Fibroblast of skin of left quadriceps (primary cell): ENCODE data around the gene KCNJ6.
"Not testable (repeated sequence)": the region's sequence is repeated elsewhere in the genome, so short reads cannot be mapped to it uniquely, and the experiment has no call there.

ENCODE experiments used
- DNase-seq, 2 experiments: peaks; one replicate each; pipeline ENCODE4 v3.0.0-alpha.2; 2013; ENCODE audit warnings: low read depth in 2 of 2

KCNJ6 gene

GRCh38 chr21:37647781-37648180, 268.5 kb downstream of the KCNJ6 start:
- no peak for DNase-seq

- DNase-seq, result not testable (repeated sequence)
Observed at GRCh38 chr21:37646761-37647160, 269.5 kb downstream of the KCNJ6 start.

GRCh38 chr21:37645848-37646247, 270.4 kb downstream of the KCNJ6 start:
- no peak for DNase-seq

DNA sequence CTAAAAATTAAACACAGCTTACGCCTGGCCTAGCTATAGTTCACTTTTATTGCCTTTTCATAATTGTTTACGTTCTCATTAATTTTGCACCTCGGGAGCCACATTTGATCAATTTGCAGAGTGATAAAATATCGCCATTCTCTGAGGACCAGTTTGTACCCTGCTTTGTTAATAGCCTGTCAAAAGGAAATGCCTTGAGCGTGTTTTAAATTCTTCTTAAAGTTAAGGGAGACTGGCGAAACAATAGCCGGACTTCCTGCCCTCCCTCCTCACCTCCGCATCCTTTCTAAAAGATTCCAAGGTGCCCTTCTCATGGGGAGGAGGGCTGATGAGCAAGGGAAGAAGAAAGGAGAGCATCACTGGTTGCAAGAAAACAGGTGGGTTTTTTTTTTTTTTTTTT, 271.6 kb downstream of the KCNJ6 start:
- DNase-seq, result no peak

DNA sequence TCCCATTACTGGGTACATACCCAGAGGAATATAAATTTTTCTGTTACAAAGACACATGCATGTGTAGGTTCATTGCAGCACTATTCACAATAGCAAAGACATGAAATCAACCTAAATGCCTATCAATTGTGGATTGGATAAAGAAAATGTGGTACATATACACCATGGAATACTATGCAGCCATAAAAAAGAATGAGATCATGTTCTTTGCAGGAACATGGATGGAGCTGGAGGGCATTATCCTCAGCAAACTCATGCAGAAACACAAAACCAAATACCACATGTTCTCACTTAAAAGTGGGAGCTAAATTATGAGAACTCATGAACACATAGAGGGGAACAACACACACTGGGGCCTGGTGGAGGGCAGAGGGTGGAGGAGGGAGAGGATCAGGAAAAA, 272.4 kb downstream of the KCNJ6 start:
- DNase-seq, result not testable (repeated sequence)

DNA sequence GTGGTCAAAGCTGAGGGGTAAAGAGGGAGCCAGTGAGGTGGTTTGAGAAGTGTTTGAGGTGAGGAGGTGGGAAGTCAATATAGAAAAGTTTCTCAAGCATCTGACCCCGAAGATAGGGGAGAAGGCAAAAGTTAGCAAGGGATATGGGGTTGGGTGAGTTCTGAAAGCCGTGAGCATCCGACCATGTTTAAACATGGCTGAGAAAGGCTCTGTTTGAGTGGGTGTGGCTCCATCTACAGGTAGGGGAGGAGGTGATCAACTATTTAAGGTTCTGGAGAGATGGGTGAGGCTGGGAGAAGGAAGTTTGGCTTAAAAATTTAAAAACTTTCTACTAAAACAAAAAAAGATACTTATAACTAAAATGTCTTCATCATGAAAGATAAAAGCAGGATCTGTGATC, 273.8 kb downstream of the KCNJ6 start:
- DNase-seq, result no peak

- no peak for DNase-seq
Observed at GRCh38 chr21:37639756-37640155, 276.5 kb downstream of the KCNJ6 start.

GRCh38 chr21:37636152-37636860, 280.0 kb downstream of the KCNJ6 start:
- peak; percentile 67 to 76 for DNase-seq

DNA sequence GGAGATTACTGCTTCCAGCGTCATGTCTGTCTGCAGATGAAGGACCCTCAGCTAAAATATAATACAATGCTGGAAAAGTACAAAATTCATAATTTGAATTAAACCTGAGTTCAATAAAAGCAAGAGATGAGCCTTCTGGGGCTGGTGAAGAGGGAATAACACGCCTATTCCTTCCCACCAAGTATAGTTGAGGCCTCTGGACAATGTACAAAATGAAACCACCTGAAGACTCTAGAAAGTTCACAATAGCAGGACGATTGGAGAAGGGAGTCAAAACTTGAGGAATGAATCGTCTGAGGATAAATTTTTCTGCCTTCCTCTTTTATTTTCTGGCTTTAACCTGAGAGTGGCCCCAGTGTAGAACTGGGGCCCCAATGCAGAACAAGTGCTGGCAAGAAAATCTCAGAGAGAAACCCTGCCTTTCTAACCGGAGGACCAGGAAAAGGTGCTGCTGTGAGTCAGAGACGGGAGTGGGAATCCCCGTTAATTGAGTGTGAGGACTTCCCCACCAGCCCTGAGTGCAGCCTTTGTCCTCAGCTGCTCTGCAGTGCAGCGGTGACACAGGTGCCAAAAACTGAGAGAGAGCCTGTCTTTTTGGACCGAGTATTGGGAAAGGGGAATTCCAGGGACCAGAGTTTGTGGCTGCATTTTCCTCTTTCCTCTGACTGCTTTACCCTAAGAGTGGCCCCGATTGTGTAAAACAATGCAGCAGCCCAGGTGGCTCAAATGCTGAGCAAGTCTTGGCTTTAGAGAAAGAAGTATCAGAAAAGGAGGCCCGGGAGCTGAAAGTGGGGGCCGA, 284.7 kb downstream of the KCNJ6 start:
- no peak for DNase-seq

GRCh38 chr21:37630872-37631271, 285.4 kb downstream of the KCNJ6 start:
- no peak for DNase-seq

GRCh38 chr21:37628362-37628761, 287.9 kb downstream of the KCNJ6 start:
- no peak for DNase-seq

- no peak for DNase-seq
Observed at GRCh38 chr21:37627561-37627960, 288.7 kb downstream of the KCNJ6 start.

GRCh38 chr21:37627074-37627473, 289.2 kb downstream of the KCNJ6 start:
- DNase-seq, result no peak

DNA sequence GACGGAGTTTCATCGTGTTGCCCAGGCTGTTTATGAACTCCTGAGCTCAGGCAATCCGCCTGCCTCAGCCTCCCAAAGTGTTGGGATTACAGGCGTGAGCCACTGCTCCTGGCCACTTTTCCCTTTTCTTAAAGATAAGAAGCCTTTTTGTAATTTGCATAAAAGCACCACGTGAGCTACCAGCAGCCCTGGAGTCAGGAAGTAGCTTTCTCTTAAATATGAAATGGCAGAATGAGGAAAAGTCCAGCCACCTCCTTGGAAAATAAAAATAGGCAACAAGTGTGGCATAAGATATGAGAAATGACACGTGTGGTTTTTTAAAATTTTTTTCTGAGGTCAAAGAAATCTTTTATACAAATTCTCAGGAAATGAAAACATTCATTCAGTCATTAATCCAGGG, 289.9 kb downstream of the KCNJ6 start:
- DNase-seq, result no peak

GRCh38 chr21:37623689-37624088, 292.6 kb downstream of the KCNJ6 start:
- DNase-seq, result no peak

DNA sequence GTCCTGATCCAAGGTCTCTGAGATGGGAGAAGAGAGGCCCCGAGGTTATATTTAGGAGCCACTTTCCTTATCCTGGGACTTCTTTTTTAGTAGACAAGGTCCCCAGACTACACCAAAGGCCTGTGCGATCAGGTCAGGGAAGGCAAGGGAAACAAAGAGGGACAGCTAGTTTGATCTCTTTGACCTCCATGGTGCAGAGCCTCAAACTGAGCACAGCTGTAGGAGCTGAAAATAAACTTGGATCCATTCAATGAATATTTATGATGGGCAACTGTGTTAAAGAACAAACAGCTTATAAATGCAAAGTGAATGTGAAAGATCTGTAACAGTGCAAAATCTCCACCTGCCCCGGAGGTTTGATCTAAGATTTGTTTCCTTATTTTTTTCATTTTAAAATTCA, 293.1 kb downstream of the KCNJ6 start:
- DNase-seq, result no peak

GRCh38 chr21:37622755-37623154, 293.5 kb downstream of the KCNJ6 start:
- no peak for DNase-seq

DNA sequence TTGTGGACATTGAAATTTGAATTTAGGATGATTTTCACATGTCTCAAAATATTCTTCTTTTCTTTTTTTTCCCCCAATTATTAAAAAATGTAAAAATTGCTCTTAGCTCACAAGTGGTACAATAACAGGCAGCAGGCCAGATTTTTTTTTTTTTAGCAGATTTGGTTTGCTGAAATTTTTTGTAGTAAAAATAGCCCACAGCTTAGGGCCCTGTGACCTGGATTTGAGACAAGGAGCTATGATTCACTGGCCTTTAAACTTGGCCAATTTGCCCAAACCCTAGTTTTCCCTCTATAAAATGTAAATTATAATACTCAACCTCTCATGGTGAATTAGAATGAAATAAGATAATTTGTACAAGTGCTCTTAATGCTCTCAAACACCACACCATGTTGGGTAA, 295.9 kb downstream of the KCNJ6 start:
- DNase-seq, result no peak

DNA sequence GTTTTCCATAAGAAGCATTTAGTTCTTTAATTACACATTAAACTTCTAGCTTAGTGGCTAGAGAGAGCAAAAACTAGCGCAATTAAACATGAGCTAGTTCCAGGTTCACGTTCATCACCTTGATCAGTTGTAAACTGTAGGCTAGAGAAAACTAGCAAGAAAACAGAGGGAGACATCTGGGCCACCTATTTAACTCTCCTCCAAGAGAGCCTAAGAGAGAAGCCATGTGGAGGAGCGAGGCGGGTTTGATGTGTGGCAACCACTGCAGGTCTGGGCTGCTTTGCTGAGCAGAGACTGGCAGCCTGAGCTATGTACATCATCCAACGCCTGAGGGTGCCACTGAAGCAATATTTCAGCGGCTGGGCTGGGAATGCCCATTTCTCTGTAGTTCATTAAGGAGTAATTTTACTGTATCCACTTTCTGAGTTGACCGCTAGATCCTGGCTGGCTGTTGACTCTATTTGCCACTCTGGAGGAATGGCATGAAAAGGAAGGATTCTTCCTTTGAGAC, 296.7 kb downstream of the KCNJ6 start:
- no peak for DNase-seq

- no peak for DNase-seq
Observed at GRCh38 chr21:37618081-37618480, 298.2 kb downstream of the KCNJ6 start.

GRCh38 chr21:37615962-37616361, 300.3 kb downstream of the KCNJ6 start:
- DNase-seq, result no peak

GRCh38 chr21:37614351-37614875, 301.8 kb downstream of the KCNJ6 start:
- no peak for DNase-seq

GRCh38 chr21:37607081-37607480, 309.2 kb downstream of the KCNJ6 start:
- DNase-seq, result no peak
